Tibial artery (tissue), 4 donors: ENCODE measurements around the gene PUDP.
"Not testable (repeated sequence)": the region's sequence is repeated elsewhere in the genome, so short reads cannot be mapped to it uniquely, and the experiment has no call there.

ENCODE experiments used
- DNase-seq, 2 donors: peaks; one replicate each; pipeline ENCODE4 v3.0.0-alpha.2; 2019
- H3K27ac ChIP-seq, 2 donors: fragments of 200-600 bp; sonication (generic) in 1 of 2; 1 replicate in 1 of 2; 2 replicates in 1 of 2; pipeline ENCODE4 v1.5.1; 2018 to 2019; ENCODE audit warnings: mild to moderate bottlenecking in 1 of 2
- H3K27me3 ChIP-seq, 2 donors: fragments of 200-600 bp; sonication (generic) in 1 of 2; one replicate each; pipeline versions ENCODE4 v1.5.1 to v1.6.0; 2016 to 2019
- H3K36me3 ChIP-seq, 3 donors: fragments of 200-600 bp; sonication (generic) in 2 of 3; one replicate each; pipeline ENCODE4 v1.5.1; 2016 to 2019; ENCODE audit warnings: mild to moderate bottlenecking in 2 of 3
- H3K4me1 ChIP-seq, 4 donors: fragments of 200-600 bp; sonication (generic) in 2 of 4; 1 replicate in 3 of 4; 2 replicates in 1 of 4; pipeline ENCODE4 v1.5.1; 2016 to 2019
- H3K4me3 ChIP-seq, 2 donors: fragments of 200-600 bp; sonication (generic) in 1 of 2; 1 replicate in 1 of 2; 2 replicates in 1 of 2; pipeline ENCODE4 v1.5.1; 2018 to 2019; ENCODE audit warnings: mild to moderate bottlenecking in 2 of 2
- H3K9me3 ChIP-seq, 3 donors: fragments of 200-600 bp; sonication (generic) in 1 of 3; one replicate each; pipeline ENCODE4 v1.5.1; 2016 to 2019
- CTCF ChIP-seq, 2 experiments: fragments of 200-600 bp in 1 of 2; fragments of 450-650 bp in 1 of 2; IDR thresholded peaks; one replicate each; pipeline ENCODE4 v1.5.1; 2017 to 2019; ENCODE audit warnings: antibody characterized with exemption in 2 of 2, mild to moderate bottlenecking in 1 of 2, moderate library complexity in 1 of 2
- intact Hi-C: fragments of 100-400 bp; cut with DNase I; formaldehyde crosslinking; loops from one replicate; pipeline ENCODE4 v1.15.0; 2023; ENCODE audit warnings: low total_unique reads

Gene PUDP

GRCh38 chrX:7100022-7100421, 47.9 kb downstream of the PUDP start:
- Histone ChIP-seq H3K36me3 (peaks cover 0 to 28% (median 16%) of the 10 kb centered on the region in 3 donors), H3K27me3 (no peaks in the 10 kb centered on the region), H3K4me1 (no peaks in the 10 kb centered on the region), H3K9me3 (no peaks in the 10 kb centered on the region), H3K27ac (no peak overlapping the region), H3K4me3 (no peak overlapping the region)
- no peak for TF ChIP-seq CTCF (IDR thresholded peaks at IDR 0.05)
- DNase-seq, result no peak
- intact Hi-C loops, result no loop called here

DNA sequence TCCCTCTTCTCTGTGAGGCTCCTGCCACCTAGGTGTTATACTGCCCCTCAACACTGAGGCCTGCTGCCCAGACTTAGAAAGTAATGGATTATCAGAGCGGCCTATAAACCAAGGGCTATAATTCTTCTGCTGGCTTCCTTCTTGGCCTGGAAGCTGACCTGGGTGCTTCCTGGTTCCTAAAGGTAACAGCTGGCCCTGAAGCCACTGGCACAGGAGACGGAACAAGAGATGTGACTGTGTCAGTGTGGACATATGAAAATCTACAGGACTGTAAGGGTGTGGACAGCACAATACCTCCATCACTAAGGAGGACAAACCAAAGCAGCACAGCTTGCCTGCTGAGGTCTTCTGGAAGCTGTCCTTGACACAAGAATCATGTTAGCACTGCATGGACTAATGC, 52.3 kb downstream of the PUDP start:
- H3K9me3 ChIP-seq, H3K4me3 ChIP-seq, DNase-seq, H3K27me3 ChIP-seq, intact Hi-C loops, H3K27ac ChIP-seq, H3K4me1 ChIP-seq: not testable (repeated sequence)
- peaks cover 0 to 15% (median 0%) of the 10 kb centered on the region in 3 donors for H3K36me3 ChIP-seq

GRCh38 chrX:7093305-7093704, 54.6 kb downstream of the PUDP start:
- H3K4me1 ChIP-seq, result no peaks in the 10 kb centered on the region
- H3K9me3 ChIP-seq, result no peaks in the 10 kb centered on the region
- peaks cover 0 to 9% (median 0%) of the 10 kb centered on the region in 3 donors for H3K36me3 ChIP-seq
- no peaks in the 10 kb centered on the region for H3K27me3 ChIP-seq
- no peak overlapping the region for H3K4me3 ChIP-seq
- TF ChIP-seq CTCF (IDR thresholded peaks at IDR 0.05), result no peak
- no peak overlapping the region for H3K27ac ChIP-seq
- DNase-seq, result no peak
- intact Hi-C loops, result no loop called here

DNA sequence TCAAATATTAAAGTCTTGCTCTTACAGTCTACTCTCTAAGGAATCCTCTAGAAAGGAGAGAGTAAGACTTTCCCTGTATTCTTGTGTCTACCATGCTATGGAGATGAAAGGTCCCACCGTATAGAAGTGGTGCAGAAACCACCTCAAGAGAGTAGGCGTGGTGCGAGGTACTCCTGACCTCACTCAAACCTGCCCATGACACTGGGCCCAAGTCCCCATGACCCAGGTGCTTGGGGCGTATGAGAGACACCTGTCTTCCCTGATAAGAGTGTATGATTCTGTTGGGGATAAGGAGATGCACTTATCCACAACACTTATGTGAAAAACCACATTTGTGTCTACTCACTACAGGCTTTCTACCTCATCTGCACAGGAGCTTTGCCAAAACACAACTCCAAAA, 55.4 kb downstream of the PUDP start:
- Histone ChIP-seq H3K9me3 (no peaks in the 10 kb centered on the region), H3K27ac (no peak overlapping the region), H3K36me3 (peaks cover 0 to 2% (median 0%) of the 10 kb centered on the region in 3 donors), H3K4me1 (no peaks in the 10 kb centered on the region), H3K27me3 (no peaks in the 10 kb centered on the region), H3K4me3 (no peak overlapping the region)
- intact Hi-C loops, result no loop called here
- no peak for TF ChIP-seq CTCF (IDR thresholded peaks at IDR 0.05)
- DNase-seq, result no peak

DNA sequence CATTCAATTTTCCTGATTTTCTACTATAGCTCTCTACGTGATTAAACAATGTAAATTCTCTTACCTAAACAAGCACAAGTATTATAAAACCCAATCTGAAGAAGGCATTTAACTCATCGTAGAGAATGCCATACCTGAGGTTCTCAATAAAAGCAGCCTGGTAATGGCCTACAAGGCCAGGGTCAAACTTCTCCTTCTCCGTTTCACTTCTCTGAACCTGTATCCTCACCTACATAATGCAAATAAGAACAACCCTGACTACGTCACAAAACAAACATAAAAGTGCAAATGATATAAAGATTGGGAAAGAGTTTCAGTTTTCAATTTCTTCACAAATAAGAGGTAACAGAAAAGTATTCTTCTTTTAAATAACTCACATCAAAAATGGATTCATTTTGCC, 56.0 kb downstream of the PUDP start:
- intact Hi-C loops, result no loop called here
- Histone ChIP-seq H3K4me1 (no peaks in the 10 kb centered on the region), H3K27ac (no peak overlapping the region), H3K36me3 (no peaks in the 10 kb centered on the region), H3K9me3 (no peaks in the 10 kb centered on the region), H3K4me3 (no peak overlapping the region), H3K27me3 (no peaks in the 10 kb centered on the region)
- no peak for DNase-seq
- TF ChIP-seq CTCF (IDR thresholded peaks at IDR 0.05), result no peak

- Histone ChIP-seq H3K4me3 (no peak overlapping the region), H3K9me3 (no peaks in the 10 kb centered on the region), H3K36me3 (no peaks in the 10 kb centered on the region), H3K27ac (no peak overlapping the region), H3K4me1 (no peaks in the 10 kb centered on the region), H3K27me3 (no peaks in the 10 kb centered on the region)
- intact Hi-C loops, result no loop called here
- TF ChIP-seq CTCF (IDR thresholded peaks at IDR 0.05), result no peak
- no peak for DNase-seq
Measured at GRCh38 chrX:7090641-7091040, 57.3 kb downstream of the PUDP start.
